Heart left ventricle (tissue), 13 donors: ENCODE measurements around the gene ACOXL.

ENCODE experiments used
- CTCF ChIP-seq, 12 donors: fragments of 200-600 bp; sonication (generic) in 4 of 12; IDR thresholded peaks; one replicate each; pipeline versions ENCODE4 v1.5.0 to v1.8.0; 2018 to 2022; ENCODE audit warnings: antibody characterized with exemption in 12 of 12, mild to moderate bottlenecking in 5 of 12
- POLR2A ChIP-seq, 2 donors: fragments of 450-650 bp; IDR thresholded peaks; one replicate each; pipeline ENCODE4 v1.6.1; 2017; ENCODE audit warnings: antibody characterized with exemption in 2 of 2, mild to moderate bottlenecking in 2 of 2, moderate library complexity in 2 of 2
- donor health status: ischemic (EF 13 %, LVEDD 7.1; RV severe dilation, severe dysfunction).
- donor health status: DM: no; HTN: yes; CAD: no.
- donor health status: DM: no; HTN: no; CAD: no.
- donor health status: ischemic (EF 25% LVEDD 6.9; RV normal size, moderate dysfunction).
- donor health status: ischemic (EF 25% LVEDD 5.7; RV mildly dilated, moderate dysfunction).
- donor health status: ischemic (EF 35%, LVEDD 5.7; RV mildly dilated, moderate dysfunction).
- donor health status: nonischemic (EF 11% LVEDD 7.7; RV severe dilation, severe dysfunction).
- donor health status: DM: yes; HTN: yes; CAD: no.
- donor health status: PGD.
- donor health status: ischemic (EF 29% LVEDD 5.4; RV normal size, mild dysfunction).
- donor health status: nonischemic (EF 23%, LVEDD 6.1; RV moderate dilation, normal function).

DNA sequence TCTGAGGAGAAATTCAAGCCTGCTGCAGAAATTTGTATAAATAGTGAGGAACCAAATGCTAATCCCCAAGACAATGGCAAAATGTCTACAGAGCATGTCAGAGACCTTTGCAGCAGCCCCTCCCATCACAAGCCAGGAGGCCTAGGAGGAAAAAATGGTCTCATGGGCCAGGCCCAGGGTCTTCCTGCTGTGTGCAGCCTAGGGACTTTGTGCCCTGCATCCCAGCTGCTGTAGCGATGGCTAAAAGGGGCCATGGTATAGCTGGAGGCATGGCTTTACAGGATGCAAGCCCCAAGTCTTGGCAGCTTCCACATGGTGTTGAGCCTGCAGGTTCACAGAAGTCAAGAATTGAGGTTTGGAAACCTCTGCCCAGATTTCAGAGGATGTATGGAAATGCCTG lies 197.2 kb downstream of the ACOXL start:
- TF ChIP-seq CTCF (IDR thresholded peaks at IDR 0.05) (no peak), POLR2A (IDR thresholded peaks at IDR 0.05) (no peak)
